GM10266 (cell line): Measurements from ENCODE around the gene AGAP1.
"Not testable (repeated sequence)": the region's sequence is repeated elsewhere in the genome, so short reads cannot be mapped to it uniquely, and the experiment has no call there.

Experiments
- DNase-seq: peaks from one replicate; pipeline ENCODE4 v3.0.0; 2012; ENCODE audit errors: extremely low spot score
- TF ChIP-seq, protein P1 (sequence below): IDR thresholded peaks from 2 replicates; pipeline ENCODE4 v1.5.1; 2012; ENCODE audit warnings: mild to moderate bottlenecking, low read depth; ENCODE audit not compliant: control insufficient read depth, insufficient read depth; ENCODE audit errors: missing control alignments

Gene AGAP1

DNA sequence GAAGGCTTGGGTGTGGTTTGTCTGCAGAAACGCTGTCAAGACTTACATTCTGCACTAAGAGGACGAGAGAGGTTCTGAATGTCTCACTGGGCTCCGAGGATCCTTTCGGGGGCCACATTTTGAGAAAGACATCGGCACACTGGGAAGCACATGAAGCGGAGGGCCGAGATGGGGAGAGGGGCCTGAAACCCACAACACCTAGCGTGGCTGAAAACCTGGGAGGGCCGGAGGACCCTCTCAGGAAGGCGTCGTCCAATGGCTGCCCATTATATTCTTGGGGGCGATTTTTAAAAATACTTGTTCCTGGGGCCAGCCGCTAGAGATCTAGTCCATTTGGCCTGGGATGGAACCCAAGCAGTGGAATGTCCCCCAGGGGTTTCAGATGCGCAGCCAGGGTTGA is 444.8 kb downstream of the AGAP1 start:
- DNase-seq: no peak
- TF ChIP-seq, protein P1, sequence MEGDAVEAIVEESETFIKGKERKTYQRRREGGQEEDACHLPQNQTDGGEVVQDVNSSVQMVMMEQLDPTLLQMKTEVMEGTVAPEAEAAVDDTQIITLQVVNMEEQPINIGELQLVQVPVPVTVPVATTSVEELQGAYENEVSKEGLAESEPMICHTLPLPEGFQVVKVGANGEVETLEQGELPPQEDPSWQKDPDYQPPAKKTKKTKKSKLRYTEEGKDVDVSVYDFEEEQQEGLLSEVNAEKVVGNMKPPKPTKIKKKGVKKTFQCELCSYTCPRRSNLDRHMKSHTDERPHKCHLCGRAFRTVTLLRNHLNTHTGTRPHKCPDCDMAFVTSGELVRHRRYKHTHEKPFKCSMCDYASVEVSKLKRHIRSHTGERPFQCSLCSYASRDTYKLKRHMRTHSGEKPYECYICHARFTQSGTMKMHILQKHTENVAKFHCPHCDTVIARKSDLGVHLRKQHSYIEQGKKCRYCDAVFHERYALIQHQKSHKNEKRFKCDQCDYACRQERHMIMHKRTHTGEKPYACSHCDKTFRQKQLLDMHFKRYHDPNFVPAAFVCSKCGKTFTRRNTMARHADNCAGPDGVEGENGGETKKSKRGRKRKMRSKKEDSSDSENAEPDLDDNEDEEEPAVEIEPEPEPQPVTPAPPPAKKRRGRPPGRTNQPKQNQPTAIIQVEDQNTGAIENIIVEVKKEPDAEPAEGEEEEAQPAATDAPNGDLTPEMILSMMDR: no peak

- TF ChIP-seq, protein P1: no peak
- no peak for DNase-seq
Observed at GRCh38 chr2:235939471-235939870, 445.6 kb downstream of the AGAP1 start.

DNA sequence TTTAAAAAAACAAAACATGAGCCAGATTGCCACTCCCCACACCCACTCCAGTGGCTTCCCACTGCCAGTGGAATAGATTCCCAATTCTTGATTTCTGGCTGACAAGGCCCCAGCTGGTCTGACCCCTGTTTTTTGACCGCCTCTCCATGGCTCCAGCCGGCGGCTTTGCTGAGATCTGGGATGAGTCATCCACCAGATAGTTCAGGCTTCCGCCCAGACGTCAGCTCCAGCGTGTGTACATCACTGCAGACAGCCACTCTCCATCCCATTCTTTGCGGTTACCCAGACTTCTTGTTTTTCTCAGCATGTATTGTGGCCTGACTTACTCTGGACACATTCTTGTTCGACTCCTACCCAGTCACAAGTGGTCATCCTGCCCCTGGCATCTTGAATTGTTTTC is 446.5 kb downstream of the AGAP1 start:
- DNase-seq: no peak
- TF ChIP-seq, protein P1: no peak

DNA sequence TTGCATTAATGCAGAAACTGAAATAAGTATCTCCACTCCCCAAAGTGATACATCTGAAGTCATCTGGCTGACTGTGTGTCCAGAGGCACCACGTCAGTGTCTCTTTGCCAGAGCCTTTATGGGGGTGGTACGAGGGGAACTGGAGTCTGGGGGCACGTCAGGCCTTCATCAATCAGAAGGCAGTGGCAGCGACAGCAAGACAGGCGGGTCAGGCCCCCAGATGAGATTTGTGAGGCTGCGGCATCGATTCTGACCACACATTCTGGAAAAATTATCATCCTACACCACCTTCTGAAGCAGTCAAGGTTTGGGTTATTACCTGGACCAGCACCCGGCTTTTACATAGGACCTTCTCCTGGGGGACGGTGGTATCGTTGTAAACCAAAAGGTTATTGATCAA is 450.7 kb downstream of the AGAP1 start:
- DNase-seq: no peak
- TF ChIP-seq, protein P1: no peak

- TF ChIP-seq, protein P1: no peak
- DNase-seq: no peak
Observed at GRCh38 chr2:235945608-235946140, 451.8 kb downstream of the AGAP1 start.

DNA sequence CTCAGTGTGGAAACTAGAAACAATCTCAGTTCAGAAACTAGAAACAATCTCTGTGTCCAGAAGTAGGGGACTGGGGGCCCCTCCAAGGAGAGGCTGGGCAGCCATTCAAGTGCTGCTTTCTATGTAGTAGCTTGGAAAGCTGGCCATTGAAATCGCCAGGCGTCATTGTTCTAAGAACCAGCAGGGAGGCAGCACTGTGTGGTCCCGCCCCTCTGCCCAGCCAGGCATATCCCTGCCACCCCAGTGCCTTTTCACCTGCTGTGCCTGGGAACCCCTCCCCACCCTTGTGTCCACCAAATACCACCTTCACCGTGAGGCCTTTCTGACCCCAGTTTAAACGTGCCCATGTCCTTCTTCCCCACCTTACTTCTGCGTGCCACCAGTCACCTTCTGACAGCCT is 452.7 kb downstream of the AGAP1 start:
- TF ChIP-seq, protein P1: no peak
- DNase-seq: no peak

- DNase-seq: not testable (repeated sequence)
Observed at GRCh38 chr2:235947055-235947454, 453.2 kb downstream of the AGAP1 start.

GRCh38 chr2:235949567-235950472 is 456.0 kb downstream of the AGAP1 start:
- TF ChIP-seq, protein P1: no peak
- DNase-seq: no peak
